GM21367 (cell line): Measurements from ENCODE around the gene ZNF283.
"Not testable (repeated sequence)": the region's sequence is repeated elsewhere in the genome, so short reads cannot be mapped to it uniquely, and the experiment has no call there.

Experiments
- ATAC-seq: cut with Tn5 transposase; IDR thresholded peaks from one replicate; pipeline ENCODE4 v1.9.1; 2021; ENCODE audit not compliant: unreplicated experiment

Gene ZNF283

DNA sequence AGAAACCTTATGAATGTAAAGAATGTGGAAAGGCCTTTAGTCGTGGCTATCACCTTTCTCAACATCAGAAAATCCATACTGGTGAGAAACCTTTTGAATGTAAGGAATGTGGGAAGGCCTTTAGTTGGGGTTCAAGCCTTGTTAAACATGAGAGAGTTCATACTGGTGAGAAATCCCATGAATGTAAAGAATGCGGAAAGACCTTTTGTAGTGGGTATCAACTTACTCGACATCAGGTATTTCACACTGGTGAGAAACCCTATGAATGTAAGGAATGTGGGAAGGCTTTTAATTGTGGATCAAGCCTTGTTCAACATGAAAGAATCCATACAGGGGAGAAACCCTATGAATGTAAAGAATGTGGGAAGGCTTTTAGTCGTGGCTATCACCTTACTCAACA is 20.8 kb downstream of the ZNF283 start:
- no peak for ATAC-seq

DNA sequence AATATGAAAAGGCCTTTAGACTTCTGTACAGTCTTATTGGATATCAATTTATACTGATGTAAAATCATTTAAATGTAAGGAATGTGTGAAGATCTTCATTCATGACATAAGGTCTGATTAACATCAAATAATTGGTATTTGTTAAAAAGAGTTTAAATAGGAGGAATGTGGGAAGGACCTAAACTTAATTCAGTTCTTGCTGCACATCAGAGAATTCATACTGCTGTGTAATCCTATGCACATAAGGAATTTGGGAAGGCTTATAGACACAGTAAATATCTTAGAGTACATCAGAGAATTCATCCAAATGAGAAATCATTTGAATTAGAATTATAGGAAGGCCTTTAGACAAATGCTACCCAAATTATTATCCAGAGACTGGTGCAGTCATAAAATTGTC is 21.7 kb downstream of the ZNF283 start:
- no peak for ATAC-seq

DNA sequence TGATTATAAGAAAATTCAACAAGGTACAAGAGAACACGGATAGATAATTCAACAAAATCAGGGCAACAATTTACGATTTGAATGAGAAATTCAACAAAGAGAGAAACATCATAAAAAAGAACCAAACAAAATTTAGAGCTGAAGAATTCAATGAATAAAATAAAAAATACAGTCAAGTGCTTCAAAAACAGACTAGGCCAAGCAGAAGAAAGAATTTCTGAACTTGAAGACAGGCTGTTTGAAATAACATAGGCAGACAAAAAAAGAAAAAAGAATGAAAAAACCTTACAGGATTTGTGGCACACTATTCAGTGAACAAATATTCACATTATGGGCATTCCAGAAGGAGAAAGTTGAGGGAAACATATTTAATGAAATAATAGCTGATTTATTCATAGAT is 31.1 kb downstream of the ZNF283 start:
- ATAC-seq = no peak

DNA sequence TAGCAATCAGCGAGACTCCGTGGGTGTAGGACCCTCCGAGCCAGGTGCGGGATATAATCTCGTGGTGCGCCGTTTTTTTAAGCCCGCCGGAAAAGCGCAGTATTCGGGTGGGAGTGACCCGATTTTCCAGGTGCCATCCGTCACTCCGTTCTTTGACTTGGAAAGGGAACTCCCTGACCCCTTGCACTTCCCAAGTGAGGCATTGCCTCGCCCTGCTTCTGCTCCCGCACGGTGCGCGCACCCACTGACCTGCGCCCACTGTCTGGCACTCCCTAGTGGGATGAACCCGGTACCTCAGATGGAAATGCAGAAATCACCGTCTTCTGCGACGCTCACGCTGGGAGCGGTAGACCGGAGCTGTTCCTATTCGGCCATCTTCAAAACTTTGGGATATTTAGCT is 39.8 kb downstream of the ZNF283 start:
- not testable (repeated sequence) for ATAC-seq

DNA sequence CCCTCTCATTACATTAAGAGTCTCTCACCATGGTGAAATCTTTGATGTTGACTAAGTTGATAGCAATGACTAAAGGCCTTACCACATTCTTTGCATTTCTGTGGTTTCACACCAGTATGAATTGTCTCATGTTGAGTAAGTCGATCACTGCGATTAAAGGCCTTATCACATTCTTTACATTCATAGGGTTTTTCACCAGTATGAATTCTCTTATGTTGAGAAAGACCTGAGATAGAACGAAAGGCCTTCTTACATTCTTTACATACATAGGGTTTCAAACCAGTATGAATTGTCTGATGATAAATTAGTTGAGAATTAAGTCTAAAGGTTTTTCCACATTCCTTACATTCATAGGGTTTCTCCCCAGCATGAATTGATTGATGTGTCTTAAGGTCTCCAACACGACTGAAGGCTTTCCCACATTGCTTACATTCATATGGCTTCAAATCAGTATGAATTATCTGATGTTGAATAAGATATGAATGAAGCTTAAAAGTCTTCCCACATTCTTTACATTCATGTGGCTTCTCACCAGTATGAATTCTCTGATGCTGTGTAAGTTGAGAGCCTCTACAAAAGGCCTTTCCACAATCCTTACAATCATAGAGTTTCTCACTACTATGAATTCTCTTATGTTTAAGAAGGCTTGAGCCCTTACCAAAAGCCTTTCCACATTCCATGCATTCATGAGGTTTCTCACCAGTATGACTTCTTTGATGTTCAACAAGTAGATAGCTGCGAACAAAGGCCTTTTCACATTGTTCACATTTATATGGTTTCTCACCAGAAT is 45.6 kb downstream of the ZNF283 start:
- ATAC-seq = no peak

DNA sequence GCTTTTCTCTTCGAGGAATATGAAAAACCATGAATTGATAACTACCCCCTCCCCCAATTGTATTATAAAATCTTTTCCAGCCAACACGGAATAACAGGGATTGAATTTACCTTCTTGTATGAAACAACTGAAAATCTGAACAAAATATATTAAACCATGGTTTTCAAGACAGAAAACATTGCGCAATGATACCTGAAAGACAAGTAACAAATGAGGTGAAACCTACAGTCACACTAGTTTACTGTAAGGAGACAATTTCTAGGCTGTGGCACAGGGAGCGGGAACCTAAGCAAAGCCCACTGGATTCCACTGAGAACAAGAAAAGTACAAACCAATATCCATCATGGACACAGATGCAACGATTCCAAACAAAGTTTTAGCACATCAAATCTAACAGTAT is 53.4 kb downstream of the ZNF283 start:
- no peak for ATAC-seq

DNA sequence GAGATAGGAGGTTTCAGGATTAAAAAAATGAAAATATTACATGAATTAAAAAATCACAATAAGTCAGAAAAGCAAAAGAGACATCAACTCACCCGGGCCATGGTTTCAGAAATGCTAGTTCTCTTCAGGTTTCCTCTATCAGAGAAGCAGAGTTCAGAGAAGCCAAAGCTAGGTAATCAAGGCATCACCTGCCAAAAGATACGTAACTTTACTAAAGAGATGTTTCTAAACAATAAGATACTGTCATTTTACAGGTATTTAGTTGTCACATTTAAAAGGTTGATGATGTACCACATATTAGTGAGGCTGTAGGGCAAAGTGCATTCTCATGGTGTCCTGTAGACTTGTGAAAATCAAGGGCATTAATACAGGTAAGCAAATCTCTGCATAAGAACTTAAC is 56.7 kb downstream of the ZNF283 start, which contains the start of gene ZNF404:
Gene ZNF404 (minus strand): TSS at position 101 of the 400 bp plus-strand sequence.
- ATAC-seq = no peak

DNA sequence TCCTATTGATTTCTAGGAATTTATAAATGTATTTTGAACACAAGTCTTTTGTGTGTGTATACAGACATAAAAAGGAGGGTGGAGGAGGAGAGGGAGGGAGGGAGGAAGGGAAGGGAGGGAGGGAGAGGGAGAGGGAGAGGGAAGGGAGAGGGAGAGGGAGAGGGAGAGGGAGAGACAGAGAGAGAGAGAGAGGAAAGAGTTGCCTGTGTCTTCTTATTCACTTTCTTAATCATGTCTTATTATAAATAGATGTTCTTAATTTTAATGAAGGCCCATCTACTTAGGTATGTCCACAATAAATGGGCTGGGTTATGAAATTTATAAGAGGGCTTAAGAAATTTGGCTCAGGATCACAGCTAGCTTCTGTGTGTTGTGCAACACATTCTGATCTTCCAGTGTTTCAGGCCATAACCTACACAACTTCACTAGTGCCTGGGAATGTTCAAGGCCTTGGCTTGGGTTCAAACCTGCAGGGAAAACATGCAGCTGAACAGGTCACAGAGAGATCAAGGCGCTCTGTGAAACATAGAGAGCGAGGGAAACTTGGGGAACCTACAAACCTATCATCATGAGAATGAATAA is 68.7 kb downstream of the ZNF283 start:
- no peak for ATAC-seq
